ENCODE measurements around the gene SFSWAP.
"Not testable (repeated sequence)": the region's sequence is repeated elsewhere in the genome, so short reads cannot be mapped to it uniquely, and the experiment has no call there.

- not testable (repeated sequence) for TF ChIP-seq POLR2A (IDR thresholded peaks at IDR 0.05)
- TF ChIP-seq, protein P1, sequence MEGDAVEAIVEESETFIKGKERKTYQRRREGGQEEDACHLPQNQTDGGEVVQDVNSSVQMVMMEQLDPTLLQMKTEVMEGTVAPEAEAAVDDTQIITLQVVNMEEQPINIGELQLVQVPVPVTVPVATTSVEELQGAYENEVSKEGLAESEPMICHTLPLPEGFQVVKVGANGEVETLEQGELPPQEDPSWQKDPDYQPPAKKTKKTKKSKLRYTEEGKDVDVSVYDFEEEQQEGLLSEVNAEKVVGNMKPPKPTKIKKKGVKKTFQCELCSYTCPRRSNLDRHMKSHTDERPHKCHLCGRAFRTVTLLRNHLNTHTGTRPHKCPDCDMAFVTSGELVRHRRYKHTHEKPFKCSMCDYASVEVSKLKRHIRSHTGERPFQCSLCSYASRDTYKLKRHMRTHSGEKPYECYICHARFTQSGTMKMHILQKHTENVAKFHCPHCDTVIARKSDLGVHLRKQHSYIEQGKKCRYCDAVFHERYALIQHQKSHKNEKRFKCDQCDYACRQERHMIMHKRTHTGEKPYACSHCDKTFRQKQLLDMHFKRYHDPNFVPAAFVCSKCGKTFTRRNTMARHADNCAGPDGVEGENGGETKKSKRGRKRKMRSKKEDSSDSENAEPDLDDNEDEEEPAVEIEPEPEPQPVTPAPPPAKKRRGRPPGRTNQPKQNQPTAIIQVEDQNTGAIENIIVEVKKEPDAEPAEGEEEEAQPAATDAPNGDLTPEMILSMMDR (IDR thresholded peaks at IDR 0.05): not testable (repeated sequence)
Observed at GRCh38 chr12:131661986-131662288, 49.0 kb upstream of the SFSWAP start.

All from testis (tissue), 2 donors.